IMR-90 (cell line): ENCODE measurements around the gene IQCC.

Source experiments
- CEBPB ChIP-seq: IDR thresholded peaks from 2 replicates; pipeline ENCODE4 v1.6.1; 2012; ENCODE audit warnings: low read depth, low read length, improper control_type of control experiment
- MAFK ChIP-seq: IDR thresholded peaks from 2 replicates; pipeline ENCODE4 v1.6.1; 2012; ENCODE audit warnings: low read depth, low read length, improper control_type of control experiment
- MAZ ChIP-seq: IDR thresholded peaks from 2 replicates; pipeline ENCODE4 v1.6.1; 2012; ENCODE audit warnings: low read depth, mild to moderate bottlenecking, low read length, improper control_type of control experiment, moderate library complexity, borderline replicate concordance
- POLR2A ChIP-seq: IDR thresholded peaks from 2 replicates; pipeline ENCODE4 v1.6.1; 2012; ENCODE audit warnings: mild to moderate bottlenecking, low read depth, low read length
- RAD21 ChIP-seq: IDR thresholded peaks from 2 replicates; pipeline ENCODE4 v1.6.1; 2012; ENCODE audit warnings: low read length, improper control_type of control experiment
- SMC3 ChIP-seq: fragments of 150-350 bp; IDR thresholded peaks from 2 replicates; pipeline ENCODE4 v1.6.1; 2016; ENCODE audit warnings: low read depth, mild to moderate bottlenecking, antibody characterized with exemption, low read length, moderate library complexity
- TF ChIP-seq, protein P1 (sequence below): conservative IDR thresholded peaks from 2 replicates; pipeline ENCODE4 v1.5.1; 2012; ENCODE audit warnings: mild to moderate bottlenecking, low read depth, low read length, improper control_type of control experiment

DNA sequence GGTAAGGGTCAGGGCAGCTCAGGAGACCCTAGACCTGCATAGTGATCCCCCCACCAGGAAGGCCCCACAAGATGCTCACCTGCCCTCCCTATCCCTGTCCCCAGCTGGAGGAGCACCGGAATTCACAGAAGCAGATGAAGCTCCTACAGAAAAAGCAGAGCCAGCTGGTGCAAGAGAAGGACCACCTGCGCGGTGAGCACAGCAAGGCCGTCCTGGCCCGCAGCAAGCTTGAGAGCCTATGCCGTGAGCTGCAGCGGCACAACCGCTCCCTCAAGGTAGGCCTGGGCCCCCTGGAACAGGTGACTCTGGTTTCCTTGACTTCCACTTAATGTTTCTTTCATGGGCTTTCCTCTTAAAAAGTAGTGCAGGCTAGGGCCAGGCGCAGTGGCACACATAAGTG, 17.6 kb upstream of the IQCC start:
- TF ChIP-seq, protein P1, sequence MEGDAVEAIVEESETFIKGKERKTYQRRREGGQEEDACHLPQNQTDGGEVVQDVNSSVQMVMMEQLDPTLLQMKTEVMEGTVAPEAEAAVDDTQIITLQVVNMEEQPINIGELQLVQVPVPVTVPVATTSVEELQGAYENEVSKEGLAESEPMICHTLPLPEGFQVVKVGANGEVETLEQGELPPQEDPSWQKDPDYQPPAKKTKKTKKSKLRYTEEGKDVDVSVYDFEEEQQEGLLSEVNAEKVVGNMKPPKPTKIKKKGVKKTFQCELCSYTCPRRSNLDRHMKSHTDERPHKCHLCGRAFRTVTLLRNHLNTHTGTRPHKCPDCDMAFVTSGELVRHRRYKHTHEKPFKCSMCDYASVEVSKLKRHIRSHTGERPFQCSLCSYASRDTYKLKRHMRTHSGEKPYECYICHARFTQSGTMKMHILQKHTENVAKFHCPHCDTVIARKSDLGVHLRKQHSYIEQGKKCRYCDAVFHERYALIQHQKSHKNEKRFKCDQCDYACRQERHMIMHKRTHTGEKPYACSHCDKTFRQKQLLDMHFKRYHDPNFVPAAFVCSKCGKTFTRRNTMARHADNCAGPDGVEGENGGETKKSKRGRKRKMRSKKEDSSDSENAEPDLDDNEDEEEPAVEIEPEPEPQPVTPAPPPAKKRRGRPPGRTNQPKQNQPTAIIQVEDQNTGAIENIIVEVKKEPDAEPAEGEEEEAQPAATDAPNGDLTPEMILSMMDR = no peak
- TF ChIP-seq POLR2A (no peak), MAFK (no peak), RAD21 (no peak), SMC3 (no peak), CEBPB (no peak), MAZ (no peak)
